Effector memory CD8-positive, alpha-beta T cell (primary cell): ENCODE data around the gene CDAN1.

Experiments used
- ATAC-seq: fragments of 150-1000 bp; cut with Tn5 transposase; replicated peaks from 2 replicates; pipeline ENCODE4 v1.10.0; 2021; ENCODE audit warnings: mild to moderate bottlenecking, moderate library complexity
- DNase-seq, 3 experiments: peaks; one replicate each; pipeline ENCODE4 v3.0.0; 2021
- H3K27ac Mint-ChIP-seq, 2 donors: one replicate each; pipeline ENCODE4 v1.8.0; 2022; ENCODE audit warnings: mild to moderate bottlenecking in 2 of 2, mixed read lengths in 2 of 2, moderate library complexity in 2 of 2
- H3K27me3 Mint-ChIP-seq, 2 donors: one replicate each; pipeline ENCODE4 v1.8.0; 2022; ENCODE audit warnings: mixed read lengths in 2 of 2
- H3K36me3 Mint-ChIP-seq: one replicate; pipeline ENCODE4 v1.8.0; 2022; ENCODE audit warnings: mild to moderate bottlenecking, moderate library complexity, mixed read lengths; ENCODE audit not compliant: insufficient read depth
- H3K4me1 Mint-ChIP-seq, 2 donors: one replicate each; pipeline ENCODE4 v1.8.0; 2022; ENCODE audit warnings: low read depth in 2 of 2, mixed read lengths in 2 of 2
- H3K4me3 Mint-ChIP-seq, 2 donors: one replicate each; pipeline ENCODE4 v1.8.0; 2022; ENCODE audit warnings: mild to moderate bottlenecking in 2 of 2, mixed read lengths in 2 of 2, moderate library complexity in 2 of 2
- H3K9me3 Mint-ChIP-seq, 2 donors: one replicate each; pipeline ENCODE4 v1.8.0; 2022; ENCODE audit warnings: mixed read lengths in 2 of 2

CDAN1 gene

DNA sequence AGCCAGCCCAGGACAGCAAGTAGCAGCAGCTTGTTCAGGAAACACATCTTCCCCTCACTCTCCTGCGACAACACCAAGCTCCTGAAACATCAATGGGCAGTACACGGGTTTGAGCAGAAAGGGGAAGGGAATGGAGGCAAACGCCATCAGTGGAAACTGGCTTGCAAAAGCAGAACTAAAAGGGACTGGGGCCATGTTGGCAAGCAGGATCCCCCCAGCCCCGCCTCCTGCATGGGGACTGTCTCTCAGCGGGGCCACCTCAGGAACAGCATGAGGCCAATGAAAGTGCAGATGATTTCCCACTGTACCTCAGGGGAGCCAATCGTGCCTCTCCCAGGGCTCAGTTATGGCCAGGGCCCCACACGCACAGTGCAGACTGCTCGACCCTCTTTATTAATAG is 6.8 kb downstream of the CDAN1 start:
- Mint-ChIP-seq H3K27me3 (no peaks in the 10 kb centered on the region), H3K9me3 (no peaks in the 10 kb centered on the region), H3K36me3 (peaks cover 55% of the 10 kb centered on the region), H3K4me3 (no peak overlapping the region), H3K4me1 (peaks cover 0 to 6% of the 10 kb centered on the region in 2 donors), H3K27ac (peak overlapping the region in 1 of 2 donors; percentile 33)
- no peak for ATAC-seq
- no peak for DNase-seq

- H3K4me3 Mint-ChIP-seq, result no peak overlapping the region
- no peak for ATAC-seq
Measured at GRCh38 chr15:42729409-42729808, 7.5 kb downstream of the CDAN1 start.

DNA sequence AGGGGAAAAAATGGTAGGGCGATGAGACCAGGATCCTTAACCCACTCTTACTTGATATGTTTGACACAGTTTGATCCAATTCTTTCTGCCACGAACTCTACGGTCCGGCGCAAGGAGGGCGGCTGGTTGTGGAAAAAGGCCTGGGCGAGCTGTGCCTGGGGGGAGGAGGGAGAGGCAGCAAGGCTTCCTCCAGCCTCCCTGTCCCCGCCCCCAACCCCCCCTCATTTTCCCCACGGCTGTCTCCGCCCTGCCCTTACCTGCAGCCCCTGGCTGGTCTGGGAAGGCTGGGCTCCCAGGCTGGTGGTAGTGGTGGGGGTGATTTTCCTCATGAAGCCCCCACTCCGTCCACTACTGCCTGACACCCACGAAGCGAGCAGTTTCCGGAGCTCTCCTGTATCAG is 8.0 kb downstream of the CDAN1 start:
- H3K4me3 Mint-ChIP-seq, result no peak overlapping the region
- ATAC-seq, result no peak
- peaks cover 0 to 3% of the 10 kb centered on the region in 2 donors for H3K4me1 Mint-ChIP-seq
- no peaks in the 10 kb centered on the region for H3K9me3 Mint-ChIP-seq
- H3K27me3 Mint-ChIP-seq, result no peaks in the 10 kb centered on the region
- H3K27ac Mint-ChIP-seq, result no peak overlapping the region
- DNase-seq, result no peak
- H3K36me3 Mint-ChIP-seq, result peaks cover 51% of the 10 kb centered on the region

More at GRCh38 chr15:42729409-42729808, 7.5 kb downstream of the CDAN1 start:
- Mint-ChIP-seq H3K27me3 (no peaks in the 10 kb centered on the region), H3K4me1 (peaks cover 0 to 6% of the 10 kb centered on the region in 2 donors), H3K9me3 (no peaks in the 10 kb centered on the region), H3K27ac (no peak overlapping the region), H3K36me3 (peaks cover 55% of the 10 kb centered on the region)
- DNase-seq, result no peak

- H3K36me3 Mint-ChIP-seq, result peaks cover 50% of the 10 kb centered on the region
- no peak overlapping the region for H3K4me3 Mint-ChIP-seq
Measured at GRCh38 chr15:42728560-42728959, 8.4 kb downstream of the CDAN1 start.

DNA sequence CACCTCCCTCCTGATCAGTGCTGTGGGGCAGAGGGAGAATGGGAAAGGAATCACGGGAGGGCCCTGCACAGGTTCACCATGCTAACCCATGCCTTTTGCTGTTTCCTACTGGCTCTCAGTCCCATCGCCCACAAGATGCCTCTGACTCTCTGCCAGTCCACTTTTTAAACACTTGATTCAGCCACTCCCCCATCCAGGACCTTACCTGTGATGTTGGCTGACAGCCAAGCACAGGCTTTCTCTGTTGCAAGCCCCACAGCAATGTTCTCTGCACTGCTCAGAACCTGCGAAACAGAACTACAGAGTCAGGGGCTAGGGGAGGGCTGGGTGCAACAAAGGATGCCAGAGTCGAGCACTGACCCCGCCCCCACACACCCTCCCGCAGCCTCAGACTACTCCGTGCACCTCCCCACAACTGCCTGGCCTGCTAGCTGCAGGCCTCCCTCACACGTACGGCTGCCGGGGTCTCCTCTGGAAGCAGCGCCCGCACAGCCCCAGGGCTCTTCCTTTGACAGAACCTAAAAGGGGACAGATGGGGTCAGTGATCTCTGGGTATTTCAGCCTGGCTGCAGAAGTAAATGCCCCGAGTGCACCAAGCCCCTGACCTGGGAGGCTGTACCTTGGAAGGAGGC is 9.1 kb downstream of the CDAN1 start:
- peaks cover 0 to 1% of the 10 kb centered on the region in 2 donors for H3K4me1 Mint-ChIP-seq
- no peak for ATAC-seq
- H3K4me3 Mint-ChIP-seq, result no peak overlapping the region
- H3K27me3 Mint-ChIP-seq, result no peaks in the 10 kb centered on the region
- no peak for DNase-seq
- H3K9me3 Mint-ChIP-seq, result no peaks in the 10 kb centered on the region
- H3K27ac Mint-ChIP-seq, result no peak overlapping the region
- peaks cover 47% of the 10 kb centered on the region for H3K36me3 Mint-ChIP-seq

More at GRCh38 chr15:42728560-42728959, 8.4 kb downstream of the CDAN1 start:
- ATAC-seq, result no peak
- Mint-ChIP-seq H3K27ac (no peak overlapping the region), H3K9me3 (no peaks in the 10 kb centered on the region), H3K4me1 (peaks cover 0 to 1% of the 10 kb centered on the region in 2 donors), H3K27me3 (no peaks in the 10 kb centered on the region)
- DNase-seq, result no peak

DNA sequence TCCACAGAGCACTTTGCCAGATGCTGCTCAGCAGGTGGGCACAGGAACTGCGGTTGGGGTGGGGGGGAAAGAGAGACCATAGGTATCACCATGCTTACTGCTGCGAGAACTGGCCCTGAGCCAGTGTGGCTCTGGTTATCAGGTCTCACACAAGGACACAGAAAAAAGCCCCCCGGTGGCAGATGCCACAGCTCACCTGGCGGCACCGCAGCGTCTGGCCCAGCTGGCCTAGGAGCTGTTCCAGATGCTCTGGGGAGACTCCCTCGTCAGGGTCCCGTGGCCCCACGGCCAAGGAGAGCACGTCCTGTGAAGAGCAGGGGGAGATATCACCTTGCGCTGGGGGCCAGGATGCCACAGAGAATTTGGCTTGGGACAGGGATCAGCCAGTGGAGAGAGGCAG is 10.8 kb downstream of the CDAN1 start:
- DNase-seq (no peak), ATAC-seq (no peak)
- peaks cover 38% of the 10 kb centered on the region for H3K36me3 Mint-ChIP-seq
- no peak overlapping the region for H3K4me3 Mint-ChIP-seq
- no peaks in the 10 kb centered on the region for H3K27me3 Mint-ChIP-seq
- no peak overlapping the region for H3K27ac Mint-ChIP-seq
- H3K4me1 Mint-ChIP-seq, result no peaks in the 10 kb centered on the region
- H3K9me3 Mint-ChIP-seq, result no peaks in the 10 kb centered on the region

GRCh38 chr15:42725331-42725903 is 11.5 kb downstream of the CDAN1 start:
- Mint-ChIP-seq H3K9me3 (no peaks in the 10 kb centered on the region), H3K4me1 (no peaks in the 10 kb centered on the region), H3K4me3 (no peak overlapping the region), H3K27me3 (no peaks in the 10 kb centered on the region), H3K36me3 (peaks cover 33% of the 10 kb centered on the region), H3K27ac (peak overlapping the region in 1 of 2 donors; percentile 41)
- DNase-seq, result no peak
- no peak for ATAC-seq

DNA sequence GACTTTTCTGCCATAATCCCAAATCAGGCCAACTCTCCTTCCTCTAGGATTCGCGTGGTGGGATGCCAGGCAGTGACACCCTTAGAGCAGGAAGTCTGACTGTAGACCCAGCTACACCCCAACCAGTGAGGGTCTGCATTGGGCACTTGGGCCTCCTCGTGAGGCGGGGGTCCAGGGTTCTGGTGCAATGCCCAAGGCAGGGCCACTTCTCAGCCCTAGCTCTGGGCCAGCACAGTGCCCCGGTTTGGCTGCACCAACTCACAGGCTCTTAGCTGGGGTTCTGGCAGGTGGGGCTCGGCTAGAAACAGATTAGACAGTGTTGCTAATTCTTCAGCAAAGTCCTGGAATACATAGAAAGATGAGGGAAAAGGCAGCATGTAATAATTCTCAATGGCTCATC is 12.7 kb downstream of the CDAN1 start:
- no peaks in the 10 kb centered on the region for H3K4me1 Mint-ChIP-seq
- no peaks in the 10 kb centered on the region for H3K27me3 Mint-ChIP-seq
- H3K36me3 Mint-ChIP-seq, result peaks cover 27% of the 10 kb centered on the region
- no peak overlapping the region for H3K4me3 Mint-ChIP-seq
- H3K9me3 Mint-ChIP-seq, result no peaks in the 10 kb centered on the region
- DNase-seq (no peak), ATAC-seq (no peak)
- peak overlapping the region in 1 of 2 donors; percentile 49 for H3K27ac Mint-ChIP-seq

DNA sequence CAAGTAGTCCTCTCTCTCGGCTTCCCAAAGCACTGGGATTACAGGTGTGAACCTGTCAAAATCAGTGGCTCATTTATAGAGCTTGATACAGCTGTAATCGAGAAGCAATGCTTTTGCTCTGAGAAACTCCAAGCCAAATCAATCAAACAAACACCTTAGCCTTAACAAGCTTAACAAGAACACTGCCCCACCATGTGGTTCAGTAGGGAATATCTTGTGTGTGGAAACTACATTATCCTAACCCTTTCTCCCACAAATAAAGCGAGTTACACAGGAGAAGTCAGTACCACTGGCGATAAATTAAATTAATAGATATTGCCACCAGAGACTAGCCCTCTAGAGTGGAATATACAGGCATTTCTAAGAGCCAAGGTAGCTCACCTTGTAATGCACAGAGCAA is 13.9 kb downstream of the CDAN1 start:
- no peak overlapping the region for H3K27ac Mint-ChIP-seq

GRCh38 chr15:42721916-42722315 is 15.0 kb downstream of the CDAN1 start:
- Mint-ChIP-seq H3K9me3 (no peaks in the 10 kb centered on the region), H3K27me3 (no peaks in the 10 kb centered on the region), H3K27ac (no peak overlapping the region), H3K4me3 (no peak overlapping the region), H3K4me1 (no peaks in the 10 kb centered on the region), H3K36me3 (peaks cover 19% of the 10 kb centered on the region)
- no peak for ATAC-seq
- DNase-seq, result no peak

More for the DNA sequence above, 13.9 kb downstream of the CDAN1 start:
- Mint-ChIP-seq H3K9me3 (no peaks in the 10 kb centered on the region), H3K27me3 (no peaks in the 10 kb centered on the region), H3K36me3 (peaks cover 25% of the 10 kb centered on the region), H3K4me3 (no peak overlapping the region), H3K4me1 (no peaks in the 10 kb centered on the region)
- ATAC-seq (no peak), DNase-seq (no peak)

DNA sequence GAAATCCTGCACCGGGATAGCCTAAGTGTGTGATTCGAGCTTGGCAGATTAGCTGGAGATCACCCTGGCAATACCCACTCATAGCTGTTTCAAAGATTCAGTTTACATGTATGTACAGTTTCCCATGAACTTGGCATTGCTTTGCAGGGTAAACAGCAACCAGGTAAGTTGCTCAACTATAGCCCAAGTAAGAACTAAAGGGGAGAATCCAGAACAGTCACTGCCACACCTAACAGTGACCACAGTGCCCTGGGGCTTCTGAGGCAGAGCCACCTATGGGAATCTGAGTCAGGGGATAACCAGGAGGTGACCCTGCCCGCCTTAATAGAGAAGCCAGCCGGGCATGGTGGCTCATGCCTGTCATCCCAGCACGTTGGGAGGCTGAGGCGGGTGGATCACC is 15.9 kb downstream of the CDAN1 start:
- Mint-ChIP-seq H3K36me3 (peaks cover 19% of the 10 kb centered on the region), H3K27ac (peak overlapping the region; percentile 11 to 59), H3K27me3 (no peaks in the 10 kb centered on the region), H3K9me3 (no peaks in the 10 kb centered on the region), H3K4me3 (no peak overlapping the region), H3K4me1 (no peaks in the 10 kb centered on the region)
- no peak for ATAC-seq
- DNase-seq, result no peak

DNA sequence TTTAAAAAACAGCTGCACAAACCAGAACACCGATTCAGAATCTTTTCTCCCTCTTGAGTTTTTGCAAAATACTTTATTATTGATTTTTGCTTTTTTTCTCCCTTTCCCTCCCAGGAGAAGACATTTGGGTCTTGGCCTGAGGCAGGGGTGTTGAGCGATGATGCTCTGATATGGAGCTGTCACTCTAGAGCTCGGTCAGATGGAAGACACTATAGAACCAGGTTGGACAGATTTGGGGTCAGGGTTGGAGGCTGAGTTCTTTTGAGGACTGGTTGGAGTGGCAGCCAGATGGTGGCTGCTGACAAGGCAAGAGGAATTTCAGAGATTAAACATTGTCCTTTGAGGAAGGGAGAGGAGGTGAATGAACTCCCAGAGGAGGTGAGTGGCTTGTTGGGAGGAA is 16.9 kb downstream of the CDAN1 start:
- Mint-ChIP-seq H3K4me3 (no peak overlapping the region), H3K4me1 (no peaks in the 10 kb centered on the region), H3K27ac (peak overlapping the region; percentile 11 to 76), H3K9me3 (no peaks in the 10 kb centered on the region), H3K36me3 (peaks cover 11% of the 10 kb centered on the region), H3K27me3 (no peaks in the 10 kb centered on the region)
- ATAC-seq (no peak), DNase-seq (no peak)

DNA sequence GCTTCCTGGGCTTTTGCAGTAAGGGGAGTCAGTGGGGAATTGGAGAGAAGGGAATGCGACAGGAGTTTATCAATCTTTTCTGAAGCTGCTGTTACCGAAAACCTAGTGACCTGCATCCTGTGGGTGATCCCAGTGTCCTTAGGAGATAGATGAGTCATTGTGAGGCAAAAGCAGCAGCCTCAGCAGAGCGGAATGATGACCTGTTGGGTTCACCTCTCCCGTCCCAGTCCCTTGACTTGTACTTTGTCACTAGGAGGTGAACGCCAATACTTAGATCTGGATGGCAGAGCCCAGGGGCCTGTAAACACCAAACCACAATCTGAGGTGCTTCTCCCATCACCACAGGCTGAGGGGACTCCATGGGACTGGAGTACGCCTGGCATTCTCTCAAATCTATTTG is 17.9 kb downstream of the CDAN1 start:
- H3K4me3 Mint-ChIP-seq, result no peak overlapping the region
- DNase-seq (no peak), ATAC-seq (no peak)
- H3K4me1 Mint-ChIP-seq, result no peaks in the 10 kb centered on the region
- peaks cover 7% of the 10 kb centered on the region for H3K36me3 Mint-ChIP-seq
- H3K27ac Mint-ChIP-seq, result peak overlapping the region; percentile 54 to 76
- H3K27me3 Mint-ChIP-seq, result no peaks in the 10 kb centered on the region
- H3K9me3 Mint-ChIP-seq, result no peaks in the 10 kb centered on the region

DNA sequence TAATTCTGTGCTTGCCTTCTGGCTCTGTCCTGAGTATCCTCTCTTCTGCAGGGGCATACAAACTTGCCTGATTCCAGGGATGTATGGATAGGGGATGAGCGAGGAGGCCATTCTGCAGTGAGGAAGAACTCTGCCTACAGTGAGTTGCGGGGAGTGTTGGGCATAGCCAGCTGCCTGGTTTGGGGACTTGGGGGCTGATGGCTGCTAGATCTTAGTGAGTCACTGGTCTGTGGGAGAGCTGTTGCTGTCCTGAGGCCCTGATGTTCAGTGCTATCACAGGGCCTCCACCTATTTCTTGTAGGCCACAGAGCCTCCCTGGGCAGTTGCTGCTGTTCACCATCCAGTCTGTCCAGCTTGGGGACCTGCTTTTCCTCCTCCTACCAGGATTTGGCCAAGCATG is 20.3 kb downstream of the CDAN1 start:
- H3K4me1 Mint-ChIP-seq, result no peaks in the 10 kb centered on the region
- no peaks in the 10 kb centered on the region for H3K9me3 Mint-ChIP-seq
- no peaks in the 10 kb centered on the region for H3K27me3 Mint-ChIP-seq
- H3K27ac Mint-ChIP-seq, result no peak overlapping the region
- ATAC-seq, result no peak
- DNase-seq, result no peak
- peaks cover 7% of the 10 kb centered on the region for H3K36me3 Mint-ChIP-seq
- no peak overlapping the region for H3K4me3 Mint-ChIP-seq
